Pancreas (tissue), 10 donors: ENCODE data around the gene WWOX. TPM values are rescaled to one million over a fixed set of nuclear protein-coding genes. Genes with fewer than 3 reads are reported as not detected.

Source experiments
- ATAC-seq, 4 donors: fragments of 200-7000 bp; cut with Tn5 transposase; one replicate each; pipeline versions ENCODE4 v1.8.0 to v1.9.1; 2020; ENCODE audit warnings: mild to moderate bottlenecking in 4 of 4, moderate library complexity in 4 of 4
- DNase-seq, 6 donors: peaks; one replicate each; pipeline ENCODE4 v3.0.0-alpha.2; 2020
- FAIRE-seq: peaks from 2 replicates; lab custom pipeline; 2012; peaks lifted over from hg19 to GRCh38; lab: Jason Lieb, UNC
- H3K27ac ChIP-seq, 4 donors: fragments of 200-600 bp; sonication (generic); 1 replicate in 3 of 4; 2 replicates in 1 of 4; pipeline versions ENCODE4 v1.5.0 to v1.8.0; 2020
- H3K27me3 ChIP-seq, 4 donors: fragments of 200-600 bp; one replicate each; pipeline ENCODE4 v1.8.0; 2021
- H3K36me3 ChIP-seq, 3 donors: fragments of 200-600 bp; sonication (generic) in 1 of 3; one replicate each; pipeline versions ENCODE4 v1.5.0 to v1.8.0; 2020 to 2021
- H3K4me1 ChIP-seq, 3 donors: fragments of 200-600 bp; one replicate each; pipeline ENCODE4 v1.8.0; 2021
- H3K4me3 ChIP-seq, 4 donors: fragments of 200-600 bp; sonication (generic) in 2 of 4; one replicate each; pipeline versions ENCODE4 v1.5.0 to v1.8.0; 2020 to 2021
- H3K9me3 ChIP-seq, 4 donors: fragments of 200-600 bp; one replicate each; pipeline ENCODE4 v1.8.0; 2021
- WGBS, 2 donors: extraction: QIAGEN DNeasy Blood & Tissue Kit; methylation state at CpG; one replicate each; pipeline ENCODE4 v1.1.7; 2013; 5-methylcytosine and 5-hydroxymethylcytosine counted together
- intact Hi-C, 3 donors: fragments of 100-400 bp; cut with DNase I; formaldehyde crosslinking; loops; one replicate each; pipeline versions ENCODE4 v1.11.1 to v1.14.2; 2022
- polyA plus RNA-seq, 2 donors: library from polyadenylated mRNA; stranded (reverse); fragments of 200-250 nt; gene quantifications; one replicate each; pipeline ENCODE4 v1.2.3, GENCODE V29; 2013
- total RNA-seq, 6 donors: library from RNA; stranded (reverse); fragmentation: NEBNext Ultra II Directional in 4 of 6; extraction: Animal tissue kit (Norgen Biotek cat#: 25700) in 4 of 6; gene quantifications; one replicate each; pipeline versions ENCODE4 v1.2.1 to v1.2.4, GENCODE V29; 2021 to 2023
- TF ChIP-seq, protein P1 (sequence below), 4 donors: fragments of 200-600 bp; sonication (generic) in 3 of 4; IDR thresholded peaks; one replicate each; pipeline versions ENCODE4 v1.5.0 to v1.8.0; 2021; ENCODE audit warnings: antibody characterized with exemption in 4 of 4
- donor health status: healthy with polysubstance abuse.
- donor health status: DM: no; HTN: no; CAD: no; lungs with moderate emphysema.
- donor health status: DM: no; HTN: no; CAD: no.
- donor health status: control.
- donor health status: control.
- donor health status: Bipolar disorder and iron deficiency.
- donor health status: DM: yes; HTN: yes; CAD: no.
- donor health status: DM: no; HTN: no; CAD: no.
- donor health status: DM: no; HTN: no; CAD: no.
- donor health status: DM: yes; HTN: yes; CAD: no.

Gene WWOX
- total and polyA plus RNA-seq, 8 donors, result 6.8 to 14.4 (median 10.8) TPM

DNA sequence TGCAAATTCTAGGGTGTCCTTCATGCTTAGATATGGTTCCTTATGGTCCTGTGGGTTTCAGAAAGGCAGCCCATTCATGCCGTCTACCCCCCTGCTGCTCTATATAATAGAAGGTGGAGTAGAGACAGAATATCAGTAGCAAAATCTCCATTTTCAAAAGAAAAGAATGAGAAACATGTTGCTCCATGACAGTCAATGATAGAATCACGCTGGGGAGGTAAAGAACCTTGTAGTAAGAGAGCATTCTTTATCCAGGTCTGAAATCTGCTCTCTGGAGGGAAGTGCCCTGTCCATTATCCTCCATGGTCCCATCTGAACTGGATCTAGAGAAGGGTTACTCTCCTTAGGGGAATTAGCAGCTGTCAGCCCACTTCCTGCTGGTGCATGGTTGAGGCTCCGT lies 272.8 kb downstream of the WWOX start:
- no peak for DNase-seq
- no peaks in the 10 kb centered on the region for H3K27me3 ChIP-seq
- no peak overlapping the region for H3K27ac ChIP-seq
- 89 to 95% methylated on average over 3 of the region's 3 CpGs for WGBS, 2 donors
- H3K9me3 ChIP-seq, result no peaks in the 10 kb centered on the region
- TF ChIP-seq, protein P1, sequence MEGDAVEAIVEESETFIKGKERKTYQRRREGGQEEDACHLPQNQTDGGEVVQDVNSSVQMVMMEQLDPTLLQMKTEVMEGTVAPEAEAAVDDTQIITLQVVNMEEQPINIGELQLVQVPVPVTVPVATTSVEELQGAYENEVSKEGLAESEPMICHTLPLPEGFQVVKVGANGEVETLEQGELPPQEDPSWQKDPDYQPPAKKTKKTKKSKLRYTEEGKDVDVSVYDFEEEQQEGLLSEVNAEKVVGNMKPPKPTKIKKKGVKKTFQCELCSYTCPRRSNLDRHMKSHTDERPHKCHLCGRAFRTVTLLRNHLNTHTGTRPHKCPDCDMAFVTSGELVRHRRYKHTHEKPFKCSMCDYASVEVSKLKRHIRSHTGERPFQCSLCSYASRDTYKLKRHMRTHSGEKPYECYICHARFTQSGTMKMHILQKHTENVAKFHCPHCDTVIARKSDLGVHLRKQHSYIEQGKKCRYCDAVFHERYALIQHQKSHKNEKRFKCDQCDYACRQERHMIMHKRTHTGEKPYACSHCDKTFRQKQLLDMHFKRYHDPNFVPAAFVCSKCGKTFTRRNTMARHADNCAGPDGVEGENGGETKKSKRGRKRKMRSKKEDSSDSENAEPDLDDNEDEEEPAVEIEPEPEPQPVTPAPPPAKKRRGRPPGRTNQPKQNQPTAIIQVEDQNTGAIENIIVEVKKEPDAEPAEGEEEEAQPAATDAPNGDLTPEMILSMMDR (IDR thresholded peaks at IDR 0.05), result no peak
- no peak for FAIRE-seq
- ATAC-seq, result no peak
- no peaks in the 10 kb centered on the region for H3K36me3 ChIP-seq
- H3K4me3 ChIP-seq, result no peak overlapping the region
- intact Hi-C loops, result no loop called here
- H3K4me1 ChIP-seq, result no peaks in the 10 kb centered on the region

DNA sequence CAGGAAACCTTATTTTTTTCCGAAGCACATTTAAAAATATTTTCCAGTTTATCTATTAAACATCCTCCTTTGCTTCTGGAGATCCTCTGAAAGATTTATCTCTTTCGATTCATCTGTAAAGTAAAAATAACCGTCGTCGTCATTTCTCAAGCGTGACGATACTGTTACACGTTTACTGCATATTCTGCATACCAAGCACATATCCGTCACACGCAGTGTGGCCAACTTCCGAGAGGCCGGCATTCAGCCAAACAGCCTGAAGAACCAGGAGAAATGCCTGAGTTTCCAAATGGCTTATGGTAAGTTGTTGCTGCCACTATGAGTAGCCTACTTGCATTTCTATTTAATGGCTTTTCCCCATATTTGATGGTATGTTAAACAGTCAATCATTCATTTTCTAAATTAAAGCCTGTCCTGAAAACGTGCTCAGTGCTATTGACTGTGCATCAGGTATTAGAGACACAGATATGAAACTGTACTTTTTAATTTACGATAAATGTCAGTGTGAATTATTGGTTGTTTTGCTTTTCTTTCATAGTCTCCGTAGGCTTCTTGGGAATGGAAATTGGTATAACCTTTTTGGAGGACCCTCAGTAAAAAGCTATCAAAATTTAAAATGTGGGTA lies 275.7 kb downstream of the WWOX start:
- Histone ChIP-seq H3K27ac (no peak overlapping the region), H3K4me3 (no peak overlapping the region), H3K27me3 (no peaks in the 10 kb centered on the region), H3K36me3 (no peaks in the 10 kb centered on the region), H3K9me3 (no peaks in the 10 kb centered on the region), H3K4me1 (no peaks in the 10 kb centered on the region)
- intact Hi-C loops, result no loop called here
- FAIRE-seq, result no peak
- 84 to 91% methylated on average over 15 of the region's 15 CpGs for WGBS, 2 donors
- ATAC-seq, result no peak
- no peak for DNase-seq
- TF ChIP-seq, protein P1 (IDR thresholded peaks at IDR 0.05), result no peak

DNA sequence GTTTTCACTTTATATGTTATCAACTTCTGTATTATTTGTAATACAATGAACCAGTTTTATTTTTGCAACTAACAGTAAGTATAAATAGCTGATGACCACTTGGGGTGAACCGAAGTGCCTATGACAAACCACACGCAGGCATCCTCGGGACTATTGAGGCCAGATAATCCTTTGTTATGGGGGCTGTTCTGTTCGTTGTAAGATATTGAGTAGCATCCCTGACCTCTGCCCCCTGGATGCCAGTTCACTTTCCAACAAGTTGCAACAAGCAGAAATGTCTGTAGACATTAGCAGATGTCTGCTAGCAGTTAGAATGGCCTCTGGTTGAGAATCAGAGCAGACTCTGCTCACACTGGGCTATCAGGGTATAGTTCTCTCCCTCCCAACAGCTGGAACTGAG lies 277.0 kb downstream of the WWOX start:
- DNase-seq, result no peak
- no peak for ATAC-seq
- H3K9me3 ChIP-seq, result no peaks in the 10 kb centered on the region
- no peaks in the 10 kb centered on the region for H3K4me1 ChIP-seq
- TF ChIP-seq, protein P1 (IDR thresholded peaks at IDR 0.05), result no peak
- no peaks in the 10 kb centered on the region for H3K27me3 ChIP-seq
- H3K4me3 ChIP-seq, result no peak overlapping the region
- H3K36me3 ChIP-seq, result no peaks in the 10 kb centered on the region
- WGBS, 2 donors, result 79 to 87% methylated on average over 4 of the region's 4 CpGs
- FAIRE-seq, result no peak
- intact Hi-C loops, result no loop called here
- no peak overlapping the region for H3K27ac ChIP-seq

DNA sequence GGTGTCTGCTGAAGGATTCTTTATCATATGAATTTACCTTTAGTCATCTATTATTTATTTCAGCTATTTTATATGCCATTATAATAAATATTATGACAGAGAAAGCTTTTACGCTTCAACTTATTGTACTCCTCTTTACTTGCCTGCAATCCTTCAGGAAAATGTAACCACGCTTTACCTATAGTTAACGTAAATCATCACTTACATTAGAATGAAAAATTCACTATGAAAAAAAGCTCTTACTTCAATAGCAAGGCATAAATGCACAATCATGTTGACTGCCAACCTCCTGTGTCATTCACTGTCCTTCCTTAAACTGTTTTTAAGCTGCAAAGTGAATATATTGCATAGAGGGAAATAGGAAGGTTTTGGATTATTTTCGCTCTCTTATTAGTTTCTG lies 277.9 kb downstream of the WWOX start:
- no peak overlapping the region for H3K27ac ChIP-seq
- H3K36me3 ChIP-seq, result no peaks in the 10 kb centered on the region
- H3K4me1 ChIP-seq, result no peaks in the 10 kb centered on the region
- TF ChIP-seq, protein P1 (IDR thresholded peaks at IDR 0.05), result no peak
- ATAC-seq (no peak), FAIRE-seq (no peak), DNase-seq (no peak)
- no peaks in the 10 kb centered on the region for H3K9me3 ChIP-seq
- H3K4me3 ChIP-seq, result no peak overlapping the region
- WGBS, 2 donors, result 95 to 98% methylated on average over 4 of the region's 4 CpGs
- intact Hi-C loops, result no loop called here
- no peaks in the 10 kb centered on the region for H3K27me3 ChIP-seq

DNA sequence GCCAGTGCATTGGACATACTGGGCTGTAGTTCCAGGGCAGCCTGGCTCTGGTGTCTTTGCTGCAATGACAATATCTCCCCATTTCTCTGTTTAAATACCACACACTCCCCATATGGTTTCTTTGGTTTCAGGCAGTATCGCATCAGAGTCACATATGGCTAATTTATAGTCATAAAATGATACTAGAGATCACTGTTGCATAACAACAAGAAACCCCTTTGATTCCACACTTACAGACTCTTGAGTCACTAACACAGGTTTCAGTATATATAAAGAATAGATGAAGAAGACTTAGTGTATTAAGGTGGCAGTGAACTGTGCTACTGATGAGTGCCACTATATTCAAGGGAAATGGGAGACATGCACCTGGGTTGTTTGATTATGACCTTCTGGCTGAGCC lies 281.6 kb downstream of the WWOX start:
- no peak for DNase-seq
- H3K4me1 ChIP-seq, result no peaks in the 10 kb centered on the region
- TF ChIP-seq, protein P1 (IDR thresholded peaks at IDR 0.05), result no peak
- no peak for ATAC-seq
- H3K4me3 ChIP-seq, result no peak overlapping the region
- 97 to 100% methylated on average over 1 of the region's 1 CpG for WGBS, 2 donors
- FAIRE-seq, result no peak
- H3K36me3 ChIP-seq, result no peaks in the 10 kb centered on the region
- intact Hi-C loops, result no loop called here
- H3K27ac ChIP-seq, result no peak overlapping the region
- H3K9me3 ChIP-seq, result no peaks in the 10 kb centered on the region
- H3K27me3 ChIP-seq, result no peaks in the 10 kb centered on the region
